BLaER1 (cell line): Measurements from ENCODE around the gene MEF2B.

Experiments
- H3K27ac ChIP-seq: shearing (Covaris generic); formaldehyde crosslinking; 2 replicates; pipeline ENCODE4 v1.8.1; 2022
- H3K27me3 ChIP-seq: shearing (Covaris generic); formaldehyde crosslinking; 2 replicates; pipeline ENCODE4 v1.8.1; 2022
- H3K36me3 ChIP-seq: shearing (Covaris generic); formaldehyde crosslinking; 2 replicates; pipeline ENCODE4 v1.8.1; 2022
- H3K4me1 ChIP-seq: shearing (Covaris generic); formaldehyde crosslinking; 2 replicates; pipeline ENCODE4 v1.8.1; 2022
- H3K4me2 ChIP-seq: shearing (Covaris generic); formaldehyde crosslinking; 2 replicates; pipeline ENCODE4 v1.8.1; 2022
- H3K4me3 ChIP-seq: shearing (Covaris generic); formaldehyde crosslinking; 2 replicates; pipeline ENCODE4 v1.8.1; 2022
- H3K9ac ChIP-seq: shearing (Covaris generic); formaldehyde crosslinking; 2 replicates; pipeline ENCODE4 v1.8.1; 2022
- H3K9me3 ChIP-seq: shearing (Covaris generic); formaldehyde crosslinking; 2 replicates; pipeline ENCODE4 v1.8.1; 2022
- H4K20me1 ChIP-seq: shearing (Covaris generic); formaldehyde crosslinking; 2 replicates; pipeline ENCODE4 v1.8.1; 2022
- Cebpa-rat ChIP-seq: shearing (Covaris generic); IDR thresholded peaks from 2 replicates; pipeline ENCODE4 v1.8.1; 2022

MEF2B gene

DNA sequence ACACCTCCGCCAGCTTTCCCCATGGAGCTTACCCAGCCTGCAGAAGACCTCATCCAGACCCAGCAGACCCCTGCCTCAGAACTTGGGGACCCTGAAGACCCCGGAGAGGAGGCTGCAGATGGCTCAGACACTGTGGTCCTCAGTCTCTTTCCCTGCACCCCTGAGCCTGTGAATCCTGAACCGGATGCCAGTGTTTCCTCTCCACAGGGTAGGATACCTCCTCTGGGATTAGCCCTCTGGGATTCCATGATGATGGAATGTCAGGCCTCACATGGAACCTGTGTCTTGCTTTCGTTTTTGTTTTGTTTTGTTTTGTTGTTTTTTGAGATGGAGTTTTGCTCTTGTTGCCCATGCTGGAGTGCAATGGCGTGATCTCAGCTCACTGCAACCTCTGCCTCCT is 23.9 kb upstream of the MEF2B start:
- H4K20me1 ChIP-seq, result peaks cover 29% of the 10 kb centered on the region
- H3K36me3 ChIP-seq, result peaks cover 57% of the 10 kb centered on the region
- H3K27ac ChIP-seq, result peak overlapping the region; percentile 81; the same call in 1 of the 2 replicates
- H3K4me2 ChIP-seq, result peak overlapping the region; percentile 77
- peaks cover 37% of the 10 kb centered on the region for H3K4me1 ChIP-seq
- H3K27me3 ChIP-seq, result no peaks in the 10 kb centered on the region
- no peaks in the 10 kb centered on the region for H3K9me3 ChIP-seq
- H3K4me3 ChIP-seq, result peak overlapping the region; percentile 100
- no peak overlapping the region for H3K9ac ChIP-seq
- TF ChIP-seq Cebpa-rat, result no peak

DNA sequence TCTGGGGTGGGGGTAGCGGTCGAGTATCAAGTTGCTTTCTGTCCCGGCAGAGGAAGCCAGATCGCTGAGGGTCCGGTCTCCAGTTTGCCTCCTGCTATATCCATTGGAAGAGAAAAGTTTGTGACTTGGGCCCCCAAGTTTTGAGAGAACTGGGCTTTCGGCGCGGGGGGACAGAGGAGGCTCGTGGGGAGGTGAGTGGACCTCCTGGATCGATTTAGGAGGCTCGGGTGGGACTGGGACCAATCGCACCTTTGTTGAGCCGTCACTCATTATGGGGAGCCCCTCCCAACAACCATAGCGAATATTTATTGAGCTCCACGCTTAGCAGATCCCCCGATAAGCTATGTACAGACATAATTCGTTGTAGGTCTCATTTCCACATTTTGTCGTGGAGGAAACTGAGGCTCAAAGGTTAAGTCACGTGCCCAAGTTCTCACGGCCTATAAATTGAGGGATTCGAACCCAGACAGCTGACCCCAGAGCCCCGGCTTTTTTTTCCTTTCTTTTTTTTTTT is 22.9 kb upstream of the MEF2B start:
- no peaks in the 10 kb centered on the region for H3K9me3 ChIP-seq
- H3K36me3 ChIP-seq, result peaks cover 57% of the 10 kb centered on the region
- peak overlapping the region; percentile 81 for H3K27ac ChIP-seq
- peak overlapping the region; percentile 77 for H3K4me2 ChIP-seq
- H3K9ac ChIP-seq, result peak overlapping the region; percentile 85
- no peaks in the 10 kb centered on the region for H3K27me3 ChIP-seq
- no peak for TF ChIP-seq Cebpa-rat
- H3K4me1 ChIP-seq, result peaks cover 45% of the 10 kb centered on the region
- peaks cover 34% of the 10 kb centered on the region for H4K20me1 ChIP-seq
- peak overlapping the region; percentile 100 for H3K4me3 ChIP-seq

GRCh38 chr19:19192078-19192882 is 22.2 kb upstream of the MEF2B start, which contains the start of the genes BORCS8 and RFXANK:
BORCS8 (minus strand) TSS chr19:19192152; CDS start chr19:19192117, 35 bp downstream.
RFXANK (plus strand) TSS chr19:19192258; CDS start chr19:19193947, 1,689 bp downstream.
- Histone ChIP-seq H3K4me2 (peak within 1 kb of the TSS; percentile 92), H3K36me3 (peaks cover 55% of the 10 kb centered on the region), H4K20me1 (peaks cover 34% of the 10 kb centered on the region), H3K9me3 (no peaks in the 10 kb centered on the region), H3K9ac (peak within 1 kb of the TSS; percentile 97), H3K4me3 (peak within 1 kb of the TSS; percentile 100), H3K27ac (peak within 1 kb of the TSS; percentile 99), H3K27me3 (no peaks in the 10 kb centered on the region), H3K4me1 (peaks cover 49% of the 10 kb centered on the region)
- no peak for TF ChIP-seq Cebpa-rat

DNA sequence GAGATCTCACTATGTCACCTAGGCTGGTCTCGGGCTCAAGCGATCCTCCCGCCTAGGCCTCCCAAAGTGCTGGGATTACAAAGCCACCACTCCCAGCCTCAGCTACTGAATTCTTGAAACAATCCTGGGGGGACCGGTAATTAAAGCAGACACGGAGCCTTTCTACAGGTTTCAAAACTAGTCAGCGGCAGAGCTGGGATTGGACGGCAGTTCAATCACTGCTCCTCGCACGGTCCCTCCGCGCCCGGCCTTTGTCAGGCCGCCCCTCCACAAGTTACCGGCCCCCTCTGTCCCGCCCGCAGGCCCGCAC is 21.7 kb upstream of the MEF2B start:
- H3K4me2 ChIP-seq, result peak overlapping the region; percentile 92
- no peaks in the 10 kb centered on the region for H3K27me3 ChIP-seq
- peak overlapping the region; percentile 99 for H3K27ac ChIP-seq
- H4K20me1 ChIP-seq, result peaks cover 34% of the 10 kb centered on the region
- peak overlapping the region; percentile 100 for H3K4me3 ChIP-seq
- peaks cover 55% of the 10 kb centered on the region for H3K36me3 ChIP-seq
- no peak for TF ChIP-seq Cebpa-rat
- H3K4me1 ChIP-seq, result peaks cover 53% of the 10 kb centered on the region
- peak overlapping the region; percentile 97 for H3K9ac ChIP-seq
- peaks cover 3% of the 10 kb centered on the region; the same call in 1 of the 2 replicates for H3K9me3 ChIP-seq

DNA sequence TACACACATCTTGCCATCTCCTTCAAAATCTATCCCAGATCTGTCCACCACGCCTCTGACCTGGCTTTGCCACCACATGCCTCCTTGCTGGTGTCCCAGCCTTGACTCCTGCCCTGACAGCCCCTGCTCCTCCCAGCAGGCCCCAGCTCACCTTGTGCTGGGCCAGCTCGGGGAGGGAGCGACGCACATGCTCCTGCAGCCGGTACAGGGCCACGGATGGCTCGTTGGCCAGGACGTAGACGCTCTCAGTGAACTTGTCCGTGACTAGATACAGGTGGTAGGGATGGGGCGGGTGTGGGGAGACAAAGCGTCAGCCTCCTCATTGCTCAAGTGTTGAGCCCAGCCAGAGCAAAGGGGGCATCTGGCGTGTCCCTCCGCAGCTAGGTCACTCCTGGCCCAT is 16.7 kb upstream of the MEF2B start:
- no peak overlapping the region for H3K4me2 ChIP-seq
- no peak overlapping the region for H3K27ac ChIP-seq
- H3K9ac ChIP-seq, result no peak overlapping the region

GRCh38 chr19:19185853-19186740 is 16.0 kb upstream of the MEF2B start:
- peaks cover 64% of the 10 kb centered on the region for H3K4me1 ChIP-seq
- H3K4me3 ChIP-seq, result no peak overlapping the region
- no peak overlapping the region for H3K27ac ChIP-seq
- H3K4me2 ChIP-seq, result peak overlapping the region; percentile 3; the same call in 1 of the 2 replicates
- 0 out of 2 replicates have a peak overlapping the region, but pooled peaks have one; percentile 10 for H3K9ac ChIP-seq
- no peaks in the 10 kb centered on the region for H3K27me3 ChIP-seq
- H4K20me1 ChIP-seq, result peaks cover 31% of the 10 kb centered on the region
- no peak for TF ChIP-seq Cebpa-rat
- H3K36me3 ChIP-seq, result peaks cover 75% of the 10 kb centered on the region
- H3K9me3 ChIP-seq, result peaks cover 6% of the 10 kb centered on the region; the same call in 1 of the 2 replicates

More for the DNA sequence above, 16.7 kb upstream of the MEF2B start:
- TF ChIP-seq Cebpa-rat, result no peak
- Histone ChIP-seq H3K27me3 (no peaks in the 10 kb centered on the region), H3K4me3 (no peak overlapping the region), H3K9me3 (peaks cover 6% of the 10 kb centered on the region; the same call in 1 of the 2 replicates), H3K36me3 (peaks cover 69% of the 10 kb centered on the region), H4K20me1 (peaks cover 38% of the 10 kb centered on the region), H3K4me1 (peaks cover 68% of the 10 kb centered on the region)

DNA sequence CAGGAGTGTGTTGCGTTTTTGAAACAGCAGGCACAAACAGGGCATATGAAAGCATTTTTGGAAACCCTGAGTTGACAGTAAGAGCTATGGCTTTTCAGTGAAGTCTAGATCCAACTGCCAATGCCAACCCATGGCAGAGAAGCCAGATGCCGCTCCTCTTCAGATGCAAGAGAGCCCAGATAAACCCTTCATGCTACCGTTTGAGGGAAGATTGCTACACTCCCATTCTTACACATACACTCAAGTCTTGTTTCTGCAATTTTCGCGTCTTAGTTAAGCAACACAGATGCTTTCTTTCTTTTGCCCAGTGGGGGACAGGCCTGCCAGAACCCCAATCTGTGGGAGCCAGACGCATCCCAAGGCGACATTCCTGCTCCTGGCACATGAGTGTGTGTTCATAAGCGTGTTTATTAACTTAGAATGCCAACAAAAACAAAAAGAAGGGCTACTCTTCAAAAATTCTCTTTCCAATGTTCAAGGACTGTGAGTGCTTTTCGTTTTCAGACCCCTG is 11.5 kb upstream of the MEF2B start:
- H3K4me1 ChIP-seq, result peaks cover 30% of the 10 kb centered on the region

DNA sequence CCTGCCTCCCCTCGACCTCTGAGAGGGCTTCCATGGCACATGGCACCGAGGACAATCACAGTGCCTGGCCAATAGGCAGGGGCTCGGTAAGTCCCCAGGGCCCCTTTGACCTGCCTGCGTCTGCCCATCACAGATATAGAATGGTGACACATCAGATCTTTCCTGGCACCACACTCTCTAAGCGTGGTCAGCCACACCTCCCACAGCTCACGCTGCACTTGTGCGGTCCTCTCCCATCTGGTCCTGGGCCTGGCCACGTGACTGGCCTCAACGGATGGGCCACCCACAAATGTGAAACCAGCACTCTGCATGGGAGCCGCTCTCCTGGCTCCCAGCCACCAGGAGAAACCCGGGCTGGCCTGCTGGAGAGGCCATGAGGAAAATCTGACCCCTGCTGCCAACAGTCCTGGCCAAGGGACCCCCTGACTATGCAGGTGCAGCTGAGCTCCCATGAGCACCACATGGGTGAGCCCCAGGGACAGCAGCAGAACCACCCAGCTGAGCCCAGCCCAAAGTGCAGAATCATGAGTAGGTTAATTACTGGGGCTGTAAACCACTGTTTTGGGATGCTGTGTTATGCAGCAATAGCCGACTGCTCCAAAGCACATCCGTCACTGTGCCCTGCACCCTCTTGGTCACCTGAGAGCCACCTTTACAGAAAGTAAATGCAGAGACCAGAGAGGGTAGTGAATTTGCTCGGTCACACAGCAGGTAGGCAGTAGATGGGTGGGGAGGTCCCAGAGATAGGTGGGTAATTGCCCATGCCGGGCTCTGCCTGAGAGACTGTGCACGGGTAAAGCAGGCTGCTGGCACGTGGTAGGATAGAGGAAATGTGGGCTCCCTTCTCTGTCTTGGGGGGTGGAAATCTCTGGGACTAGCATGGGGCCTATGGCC is 9.7 kb upstream of the MEF2B start:
- Histone ChIP-seq H3K36me3 (peaks cover 72% of the 10 kb centered on the region), H4K20me1 (0 out of 2 replicates have a peak, but pooled peaks cover 2% of the 10 kb centered on the region), H3K4me2 (no peak overlapping the region), H3K27me3 (no peaks in the 10 kb centered on the region), H3K4me3 (no peak overlapping the region), H3K9me3 (no peaks in the 10 kb centered on the region), H3K4me1 (peaks cover 13% of the 10 kb centered on the region), H3K27ac (no peak overlapping the region), H3K9ac (no peak overlapping the region)
- TF ChIP-seq Cebpa-rat, result no peak

More for the DNA sequence above, 11.5 kb upstream of the MEF2B start:
- Histone ChIP-seq H3K27ac (no peak overlapping the region), H3K9ac (no peak overlapping the region), H3K4me2 (no peak overlapping the region), H3K27me3 (no peaks in the 10 kb centered on the region), H3K4me3 (no peak overlapping the region), H3K36me3 (peaks cover 79% of the 10 kb centered on the region), H4K20me1 (0 out of 2 replicates have a peak, but pooled peaks cover 5% of the 10 kb centered on the region), H3K9me3 (peaks cover 1% of the 10 kb centered on the region; the same call in 1 of the 2 replicates)
- no peak for TF ChIP-seq Cebpa-rat
